Effector memory CD8-positive, alpha-beta T cell (primary cell): ENCODE data around the gene PPRC1.
A peak's percentile ranks its signal among the peaks of the same experiment; 100 is the strongest.

ENCODE experiments used
- ATAC-seq: fragments of 150-1000 bp; cut with Tn5 transposase; replicated peaks from 2 replicates; pipeline ENCODE4 v1.10.0; 2021; ENCODE audit warnings: mild to moderate bottlenecking, moderate library complexity
- DNase-seq, 3 experiments: peaks; one replicate each; pipeline ENCODE4 v3.0.0; 2021
- H3K27ac Mint-ChIP-seq, 2 donors: one replicate each; pipeline ENCODE4 v1.8.0; 2022; ENCODE audit warnings: mild to moderate bottlenecking in 2 of 2, mixed read lengths in 2 of 2, moderate library complexity in 2 of 2
- H3K27me3 Mint-ChIP-seq, 2 donors: one replicate each; pipeline ENCODE4 v1.8.0; 2022; ENCODE audit warnings: mixed read lengths in 2 of 2
- H3K36me3 Mint-ChIP-seq: one replicate; pipeline ENCODE4 v1.8.0; 2022; ENCODE audit warnings: mild to moderate bottlenecking, moderate library complexity, mixed read lengths; ENCODE audit not compliant: insufficient read depth
- H3K4me1 Mint-ChIP-seq, 2 donors: one replicate each; pipeline ENCODE4 v1.8.0; 2022; ENCODE audit warnings: low read depth in 2 of 2, mixed read lengths in 2 of 2
- H3K4me3 Mint-ChIP-seq, 2 donors: one replicate each; pipeline ENCODE4 v1.8.0; 2022; ENCODE audit warnings: mild to moderate bottlenecking in 2 of 2, mixed read lengths in 2 of 2, moderate library complexity in 2 of 2
- H3K9me3 Mint-ChIP-seq, 2 donors: one replicate each; pipeline ENCODE4 v1.8.0; 2022; ENCODE audit warnings: mixed read lengths in 2 of 2

PPRC1 gene

GRCh38 chr10:102113956-102114857 lies 18.6 kb upstream of the PPRC1 start:
- DNase-seq, result no peak
- H3K27me3 Mint-ChIP-seq, result no peaks in the 10 kb centered on the region
- peaks cover 34% of the 10 kb centered on the region for H3K36me3 Mint-ChIP-seq
- no peaks in the 10 kb centered on the region for H3K9me3 Mint-ChIP-seq
- peak; percentile 11 for ATAC-seq
- H3K4me1 Mint-ChIP-seq, result peaks cover 59 to 62% of the 10 kb centered on the region in 2 donors
- H3K4me3 Mint-ChIP-seq, result peak overlapping the region; percentile 89 to 91
- peak overlapping the region; percentile 85 to 93 for H3K27ac Mint-ChIP-seq

- no peaks in the 10 kb centered on the region for H3K9me3 Mint-ChIP-seq
- no peaks in the 10 kb centered on the region for H3K27me3 Mint-ChIP-seq
- H3K4me1 Mint-ChIP-seq, result peaks cover 62 to 65% of the 10 kb centered on the region in 2 donors
- H3K27ac Mint-ChIP-seq, result peak overlapping the region; percentile 85 to 93
- ATAC-seq, result peak; percentile 66
- H3K4me3 Mint-ChIP-seq, result peak overlapping the region; percentile 89 to 91
- peak; percentile 59 to 66 (median 63) for DNase-seq
- peaks cover 31% of the 10 kb centered on the region for H3K36me3 Mint-ChIP-seq
Measured at GRCh38 chr10:102114861-102115618, 17.8 kb upstream of the PPRC1 start.

- H3K27me3 Mint-ChIP-seq, result no peaks in the 10 kb centered on the region
- H3K4me1 Mint-ChIP-seq, result peaks cover 62 to 65% of the 10 kb centered on the region in 2 donors
- ATAC-seq, result no peak
- peak overlapping the region; percentile 89 to 91 for H3K4me3 Mint-ChIP-seq
- peak overlapping the region; percentile 85 to 93 for H3K27ac Mint-ChIP-seq
- H3K9me3 Mint-ChIP-seq, result no peaks in the 10 kb centered on the region
- H3K36me3 Mint-ChIP-seq, result peaks cover 30% of the 10 kb centered on the region
- DNase-seq, result no peak
Measured at GRCh38 chr10:102115775-102116174, 17.1 kb upstream of the PPRC1 start.

GRCh38 chr10:102116656-102117055 lies 16.2 kb upstream of the PPRC1 start:
- Mint-ChIP-seq H3K27ac (peak overlapping the region; percentile 85 to 93), H3K9me3 (no peaks in the 10 kb centered on the region), H3K27me3 (no peaks in the 10 kb centered on the region), H3K4me3 (peak overlapping the region; percentile 89 to 91), H3K36me3 (peaks cover 34% of the 10 kb centered on the region), H3K4me1 (peaks cover 67 to 73% of the 10 kb centered on the region in 2 donors)
- ATAC-seq (no peak), DNase-seq (no peak)

GRCh38 chr10:102117391-102118159 lies 15.3 kb upstream of the PPRC1 start:
- peak overlapping the region; percentile 85 to 93 for H3K27ac Mint-ChIP-seq
- peaks cover 34% of the 10 kb centered on the region for H3K36me3 Mint-ChIP-seq
- no peaks in the 10 kb centered on the region for H3K27me3 Mint-ChIP-seq
- peak; percentile 39 for ATAC-seq
- H3K4me1 Mint-ChIP-seq, result peaks cover 68 to 69% of the 10 kb centered on the region in 2 donors
- no peaks in the 10 kb centered on the region for H3K9me3 Mint-ChIP-seq
- peak; percentile 45 to 55 (median 46) for DNase-seq
- H3K4me3 Mint-ChIP-seq, result peak overlapping the region; percentile 89 to 91

GRCh38 chr10:102118867-102119266 lies 14.0 kb upstream of the PPRC1 start:
- Mint-ChIP-seq H3K4me1 (peaks cover 58 to 60% of the 10 kb centered on the region in 2 donors), H3K27ac (peak overlapping the region; percentile 85 to 93), H3K9me3 (no peaks in the 10 kb centered on the region), H3K36me3 (peaks cover 31% of the 10 kb centered on the region), H3K4me3 (peak overlapping the region; percentile 89 to 91), H3K27me3 (no peaks in the 10 kb centered on the region)
- ATAC-seq (no peak), DNase-seq (no peak)

GRCh38 chr10:102119417-102120141 lies 13.3 kb upstream of the PPRC1 start:
- Mint-ChIP-seq H3K4me1 (peaks cover 57 to 59% of the 10 kb centered on the region in 2 donors), H3K27me3 (no peaks in the 10 kb centered on the region)
- peak in 2 of 3 experiments; percentile 38 to 40 for DNase-seq

GRCh38 chr10:102120142-102120990 lies 12.5 kb upstream of the PPRC1 start, which contains the start of gene LDB1:
TSS of gene LDB1 (minus strand) at chr10:102120368. CDS start at chr10:102120110, 258 bp downstream.
- DNase-seq (peak; percentile 65 to 70 (median 67)), ATAC-seq (peak; percentile 63)
- H3K9me3 Mint-ChIP-seq, result no peaks in the 10 kb centered on the region
- peaks cover 51 to 53% of the 10 kb centered on the region in 2 donors for H3K4me1 Mint-ChIP-seq
- H3K27ac Mint-ChIP-seq, result peak within 1 kb of the TSS; percentile 85 to 93
- H3K4me3 Mint-ChIP-seq, result peak within 1 kb of the TSS; percentile 89 to 91
- H3K36me3 Mint-ChIP-seq, result peaks cover 31% of the 10 kb centered on the region
- H3K27me3 Mint-ChIP-seq, result no peaks in the 10 kb centered on the region

More at GRCh38 chr10:102119417-102120141, 13.3 kb upstream of the PPRC1 start:
- peak; percentile 5 for ATAC-seq
- peak overlapping the region; percentile 85 to 93 for H3K27ac Mint-ChIP-seq
- no peaks in the 10 kb centered on the region for H3K9me3 Mint-ChIP-seq
- H3K36me3 Mint-ChIP-seq, result peaks cover 31% of the 10 kb centered on the region
- H3K4me3 Mint-ChIP-seq, result peak overlapping the region; percentile 89 to 91

GRCh38 chr10:102120991-102121738 lies 11.7 kb upstream of the PPRC1 start:
- Mint-ChIP-seq H3K27me3 (no peaks in the 10 kb centered on the region), H3K36me3 (peaks cover 31% of the 10 kb centered on the region), H3K27ac (peak overlapping the region; percentile 85 to 93), H3K4me1 (peaks cover 43 to 45% of the 10 kb centered on the region in 2 donors), H3K4me3 (peak overlapping the region; percentile 89 to 91), H3K9me3 (no peaks in the 10 kb centered on the region)
- DNase-seq, result no peak
- no peak for ATAC-seq

- peak overlapping the region; percentile 85 to 93 for H3K27ac Mint-ChIP-seq
- peak overlapping the region; percentile 89 to 91 for H3K4me3 Mint-ChIP-seq
- DNase-seq, result no peak
- no peaks in the 10 kb centered on the region for H3K27me3 Mint-ChIP-seq
- H3K4me1 Mint-ChIP-seq, result peaks cover 38 to 39% of the 10 kb centered on the region in 2 donors
- no peaks in the 10 kb centered on the region for H3K9me3 Mint-ChIP-seq
- ATAC-seq, result no peak
- peaks cover 31% of the 10 kb centered on the region for H3K36me3 Mint-ChIP-seq
Measured at GRCh38 chr10:102121739-102122372, 11.0 kb upstream of the PPRC1 start.

- Mint-ChIP-seq H3K36me3 (peaks cover 29% of the 10 kb centered on the region), H3K27me3 (no peaks in the 10 kb centered on the region), H3K4me1 (peaks cover 32 to 34% of the 10 kb centered on the region in 2 donors), H3K9me3 (no peaks in the 10 kb centered on the region), H3K27ac (peak overlapping the region in 1 of 2 donors; percentile 93), H3K4me3 (no peak overlapping the region)
- DNase-seq (no peak), ATAC-seq (no peak)
Measured at GRCh38 chr10:102122450-102122849, 10.4 kb upstream of the PPRC1 start.
